GM21576 (cell line): Measurements from ENCODE around the gene SGMS1.
"Not testable (repeated sequence)": the region's sequence is repeated elsewhere in the genome, so short reads cannot be mapped to it uniquely, and the experiment has no call there.

ENCODE experiments used
- ATAC-seq: cut with Tn5 transposase; IDR thresholded peaks from one replicate; pipeline ENCODE4 v1.9.1; 2021; ENCODE audit warnings: mild to moderate bottlenecking, moderate library complexity; ENCODE audit not compliant: unreplicated experiment

Gene SGMS1

GRCh38 chr10:50384238-50384637 lies 239.5 kb downstream of the SGMS1 start:
- ATAC-seq, result no peak

- ATAC-seq, result no peak
These were observed 241.2 kb downstream of the SGMS1 start for GRCh38 chr10:50382576-50383023.

DNA sequence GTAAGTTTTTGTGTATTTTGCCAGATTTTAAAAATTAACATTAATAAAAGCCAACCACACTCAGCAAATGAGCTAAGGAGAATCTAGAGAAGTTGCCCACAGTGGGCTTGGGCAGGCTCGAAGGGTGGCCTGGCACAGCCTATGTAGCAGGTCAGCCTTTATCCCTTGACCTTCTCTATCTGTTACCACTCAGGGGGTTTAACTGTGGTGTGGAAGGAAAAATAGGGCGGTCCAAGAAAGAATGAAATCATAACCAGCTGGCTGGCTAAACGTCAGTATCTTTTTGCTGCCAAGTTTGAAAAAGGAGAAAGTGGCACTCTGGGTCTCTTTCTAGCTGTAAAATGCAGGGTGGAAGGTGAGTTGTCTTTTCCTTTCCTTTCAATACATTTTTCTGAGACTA lies 242.1 kb downstream of the SGMS1 start:
- ATAC-seq, result no peak

DNA sequence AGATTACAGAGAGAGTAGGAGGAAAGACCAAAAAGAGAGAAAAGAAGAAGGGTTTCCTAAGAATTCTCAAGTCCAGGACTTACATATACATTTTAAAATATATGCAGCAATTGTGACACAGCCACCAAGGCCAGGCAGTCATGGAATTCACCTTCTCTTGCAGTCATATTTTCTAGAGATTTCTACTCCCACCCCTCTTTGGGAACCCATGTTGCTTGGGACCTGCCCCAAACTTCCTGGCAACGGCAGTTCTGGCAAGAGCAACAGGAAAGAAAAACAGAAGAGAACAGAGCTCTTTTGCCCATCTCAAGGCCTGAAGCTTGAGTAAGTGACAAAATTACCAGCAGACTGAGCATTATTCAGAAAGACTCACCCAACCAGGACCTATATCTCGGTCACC lies 244.1 kb downstream of the SGMS1 start:
- no peak for ATAC-seq

DNA sequence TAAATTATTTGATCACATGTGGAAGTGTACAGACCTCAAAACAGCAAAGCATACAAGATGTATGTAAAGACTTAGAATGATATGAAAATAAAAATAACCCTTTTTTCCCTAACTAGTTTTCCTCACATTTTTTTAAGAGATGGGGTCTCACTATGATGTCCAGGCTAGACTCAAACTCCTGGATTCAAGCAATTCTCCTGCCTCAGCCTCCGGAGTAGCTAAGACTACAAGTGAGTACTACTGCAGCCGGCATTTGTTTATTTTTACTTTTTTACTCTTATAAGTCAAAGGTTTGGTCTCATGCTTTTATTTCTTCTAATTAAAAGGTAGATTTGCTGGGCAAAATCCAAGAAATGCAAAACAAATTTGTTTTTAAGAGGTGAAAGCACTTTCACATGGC lies 248.0 kb downstream of the SGMS1 start:
- ATAC-seq, result no peak

- ATAC-seq, result no peak
These were observed 248.7 kb downstream of the SGMS1 start for GRCh38 chr10:50375051-50375452.

DNA sequence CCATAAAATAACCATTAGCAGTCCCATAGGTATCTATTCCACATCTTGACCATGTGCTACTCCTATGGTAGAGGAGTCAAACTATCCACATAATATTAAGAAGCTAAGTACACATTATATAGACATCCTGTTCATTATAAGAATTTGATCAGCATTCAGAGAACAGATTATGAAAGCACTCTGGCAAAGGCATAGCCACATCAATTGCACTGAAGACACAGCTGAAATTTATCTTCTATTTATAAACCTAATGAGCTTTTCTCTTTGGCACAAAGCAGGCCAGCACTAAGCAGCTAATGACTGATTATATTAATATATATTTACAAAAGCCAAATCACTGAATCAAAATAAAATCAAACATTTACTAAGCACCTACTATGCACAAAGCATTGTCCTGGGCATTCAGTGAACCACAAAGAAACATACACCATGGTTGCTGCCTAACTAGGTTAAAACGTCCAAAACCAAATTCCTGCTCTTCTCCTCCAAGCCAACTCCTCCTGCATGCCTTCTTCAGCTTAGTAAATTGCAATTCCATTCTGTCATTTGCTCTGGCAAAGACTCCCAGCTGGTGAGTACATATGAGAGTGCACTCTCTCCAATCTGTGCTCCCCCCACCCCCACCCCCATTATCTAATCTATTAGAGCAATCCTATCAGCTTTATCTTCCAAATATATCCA lies 249.8 kb downstream of the SGMS1 start:
- ATAC-seq, result no peak

GRCh38 chr10:50369931-50370330 lies 253.8 kb downstream of the SGMS1 start:
- no peak for ATAC-seq

DNA sequence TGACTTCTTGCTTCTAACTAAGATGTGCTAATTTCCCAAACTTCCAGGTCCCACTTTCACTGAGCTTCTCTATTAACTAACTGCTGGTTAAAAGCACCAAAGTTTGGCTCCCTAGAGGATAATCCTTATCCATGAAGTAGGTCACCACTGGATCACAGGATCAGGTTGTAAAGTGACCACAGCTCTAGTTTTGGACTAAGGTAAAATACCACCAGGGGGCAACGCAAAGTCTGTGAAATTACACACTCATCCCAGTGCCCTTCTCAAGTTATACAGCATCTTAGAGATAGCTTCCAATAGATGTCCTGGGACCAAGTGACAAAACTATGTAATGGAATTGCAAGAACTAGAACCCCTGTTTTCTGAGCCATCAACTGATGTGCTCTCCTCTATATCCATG lies 256.0 kb downstream of the SGMS1 start:
- ATAC-seq, result no peak

GRCh38 chr10:50366421-50366820 lies 257.3 kb downstream of the SGMS1 start:
- not testable (repeated sequence) for ATAC-seq

DNA sequence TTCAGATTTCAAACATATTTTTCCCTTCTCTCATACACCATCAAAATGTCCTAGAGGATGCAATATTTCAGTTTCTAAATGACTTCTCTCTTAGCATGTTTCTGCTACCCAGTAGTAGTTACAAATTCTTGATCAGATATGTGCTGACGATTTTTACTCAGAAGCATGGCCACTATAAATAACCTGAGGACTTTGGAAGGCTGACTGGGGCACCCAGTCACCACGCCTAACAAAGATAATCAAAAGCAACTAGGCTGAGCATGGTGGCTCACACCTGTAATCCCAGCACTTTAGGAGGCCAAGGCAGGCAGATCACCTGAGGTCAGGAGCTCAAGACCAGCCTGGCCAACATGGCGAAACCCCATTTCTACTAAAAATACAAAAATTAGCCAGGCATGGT lies 259.0 kb downstream of the SGMS1 start:
- not testable (repeated sequence) for ATAC-seq

GRCh38 chr10:50362547-50363125 lies 261.1 kb downstream of the SGMS1 start:
- ATAC-seq, result peak; percentile 81

- no peak for ATAC-seq
These were observed 261.8 kb downstream of the SGMS1 start for GRCh38 chr10:50361946-50362345.

GRCh38 chr10:50360077-50360850 lies 263.5 kb downstream of the SGMS1 start:
- ATAC-seq, result no peak

- no peak for ATAC-seq
These were observed 264.6 kb downstream of the SGMS1 start for GRCh38 chr10:50358925-50359687.

DNA sequence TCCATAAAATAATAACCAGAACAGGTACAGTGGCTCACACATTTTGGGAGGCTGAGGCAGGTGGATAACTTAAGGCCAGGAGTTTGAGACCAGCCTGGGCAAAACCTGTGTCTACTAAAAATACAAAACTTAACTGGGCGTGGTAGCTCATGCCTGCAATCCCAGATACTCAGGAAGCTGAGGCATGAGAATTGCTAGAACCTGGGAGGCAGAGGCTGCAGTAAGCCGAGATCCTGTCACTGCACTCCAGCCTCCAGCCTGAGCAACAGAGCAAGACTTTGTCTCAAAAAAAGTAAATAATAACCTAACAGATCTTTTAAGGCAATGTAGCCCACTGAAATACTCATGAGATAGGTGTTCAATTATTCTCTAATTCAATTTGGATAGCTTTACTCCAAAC lies 265.3 kb downstream of the SGMS1 start:
- ATAC-seq, result no peak

- ATAC-seq, result not testable (repeated sequence)
These were observed 267.3 kb downstream of the SGMS1 start for GRCh38 chr10:50356481-50356832.

DNA sequence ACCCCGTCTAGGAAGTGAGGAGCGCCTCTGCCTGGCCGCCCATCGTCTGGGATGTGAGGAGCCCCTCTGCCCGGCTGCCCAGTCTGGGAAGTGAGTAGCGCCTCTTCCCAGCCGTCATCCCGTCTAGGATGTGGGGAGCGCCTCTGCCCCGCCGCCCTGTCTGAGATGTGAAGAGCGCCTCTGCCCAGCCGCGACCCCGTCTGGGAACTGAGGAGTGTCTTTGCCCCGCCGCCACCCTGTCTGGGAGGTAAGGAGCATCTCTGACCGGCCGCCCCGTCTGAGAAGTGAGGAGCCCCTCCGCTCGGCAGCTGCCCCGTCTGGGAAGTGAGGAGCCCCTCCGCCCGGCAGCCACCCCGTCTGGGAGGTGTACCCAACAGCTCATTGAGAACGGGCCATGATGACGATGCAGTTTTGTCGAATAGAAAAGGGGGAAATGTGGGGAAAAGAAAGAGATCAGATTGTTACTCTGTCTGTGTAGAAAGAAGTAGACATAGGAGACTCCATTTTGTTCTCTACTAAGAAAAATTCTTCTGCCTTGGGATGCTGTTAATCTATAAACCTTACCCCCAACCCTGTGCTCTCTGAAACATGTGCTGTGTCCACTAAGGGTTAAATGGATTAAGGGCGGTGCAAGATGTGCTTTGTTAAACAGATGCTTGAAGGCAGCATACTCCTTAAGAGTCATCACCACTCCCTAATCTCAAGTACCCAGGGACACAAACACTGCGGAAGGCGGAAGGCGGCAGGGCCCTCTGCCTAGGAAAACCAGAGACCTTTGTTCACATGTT lies 267.9 kb downstream of the SGMS1 start:
- not testable (repeated sequence) for ATAC-seq

DNA sequence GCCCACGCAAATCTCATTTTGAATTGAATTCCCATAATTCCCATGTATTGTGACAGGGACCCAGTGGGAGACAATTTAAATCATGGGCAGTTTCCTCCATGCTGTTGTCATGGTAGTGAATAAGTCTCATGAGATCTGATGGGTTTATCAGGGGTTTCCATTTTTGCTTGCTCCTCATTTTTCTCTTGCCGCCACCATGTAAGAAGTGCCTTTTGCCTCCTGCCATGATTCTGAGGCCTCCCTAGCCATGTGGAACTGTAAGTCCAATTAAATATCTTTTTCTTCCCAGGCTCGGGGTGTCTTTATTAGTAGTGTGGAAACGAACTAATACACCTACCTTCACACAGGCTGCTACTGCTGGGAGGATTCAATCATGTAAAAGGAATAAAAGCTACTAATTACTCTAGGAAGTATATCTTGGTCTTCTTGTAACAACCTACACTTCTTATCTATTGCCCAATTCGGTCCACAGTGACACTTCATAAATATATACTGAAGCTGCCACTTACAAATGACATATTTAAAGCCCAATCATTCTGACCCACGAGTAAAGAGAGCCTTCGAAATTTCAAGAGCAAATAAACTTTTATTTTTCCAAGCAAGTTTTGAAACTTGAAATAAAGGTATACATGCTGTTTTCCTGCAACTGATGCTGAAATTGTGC lies 272.1 kb downstream of the SGMS1 start:
- ATAC-seq, result no peak

DNA sequence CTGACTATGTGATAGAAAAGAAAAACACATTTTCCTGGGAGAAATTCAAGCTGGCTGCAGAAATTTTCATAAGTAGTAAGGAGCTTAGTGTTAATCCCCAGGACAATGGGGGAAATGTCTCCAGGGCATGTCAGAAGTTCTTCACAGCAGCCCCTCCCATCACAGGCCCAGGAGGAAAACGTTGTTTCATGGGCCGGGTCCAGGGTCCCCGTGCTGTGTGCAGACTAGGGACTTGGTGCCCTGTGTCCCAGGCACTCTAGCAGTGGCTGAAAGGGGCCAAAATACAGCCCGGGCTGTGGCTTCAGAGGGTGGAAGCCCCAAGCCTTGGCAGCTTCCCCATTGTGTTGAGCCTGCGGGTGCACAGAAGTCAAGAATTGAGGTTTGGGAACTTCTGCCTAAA lies 273.4 kb downstream of the SGMS1 start:
- no peak for ATAC-seq
